ENCODE data around the gene DUT.

Gene DUT

GRCh38 chr15:48330105-48330785 lies 984 bp upstream of the DUT start:
- DNase-seq (ENCODE audit: low spot score) = no peak

- DNase-seq (ENCODE audit: low spot score) = peak; percentile 57
Observed at GRCh38 chr15:48331796-48332641, 790 bp downstream of the DUT start.

- no peak for DNase-seq (ENCODE audit: low spot score)
Observed at GRCh38 chr15:48332642-48333034, 1.4 kb downstream of the DUT start.

GRCh38 chr15:48333540-48333939 lies 2.3 kb downstream of the DUT start:
- DNase-seq (ENCODE audit: low spot score) = no peak

GRCh38 chr15:48334260-48334659 lies 3.0 kb downstream of the DUT start:
- no peak for DNase-seq (ENCODE audit: low spot score)

- peak; percentile 60 for DNase-seq (ENCODE audit: low spot score)
Observed at GRCh38 chr15:48336940-48337339, 5.7 kb downstream of the DUT start.

- DNase-seq (ENCODE audit: low spot score) = no peak
Observed at GRCh38 chr15:48337607-48338006, 6.4 kb downstream of the DUT start.

- DNase-seq (ENCODE audit: low spot score) = no peak
Observed at GRCh38 chr15:48340111-48340510, 8.9 kb downstream of the DUT start.

GRCh38 chr15:48343865-48344264 lies 12.6 kb downstream of the DUT start:
- no peak for DNase-seq (ENCODE audit: low spot score)

GRCh38 chr15:48345516-48345915 lies 14.3 kb downstream of the DUT start:
- no peak for DNase-seq (ENCODE audit: low spot score)

- peak; percentile 58 for DNase-seq (ENCODE audit: low spot score)
Observed at GRCh38 chr15:48352474-48353072, 21.3 kb downstream of the DUT start.

- no peak for DNase-seq (ENCODE audit: low spot score)
Observed at GRCh38 chr15:48354694-48355303, 23.6 kb downstream of the DUT start.

GRCh38 chr15:48355377-48355776 lies 24.1 kb downstream of the DUT start:
- DNase-seq (ENCODE audit: low spot score) = no peak

GRCh38 chr15:48358229-48359152 lies 27.3 kb downstream of the DUT start:
- DNase-seq (ENCODE audit: low spot score) = no peak

- DNase-seq (ENCODE audit: low spot score) = no peak
Observed at GRCh38 chr15:48360841-48361240, 29.6 kb downstream of the DUT start.

- no peak for DNase-seq (ENCODE audit: low spot score)
Observed at GRCh38 chr15:48361685-48362084, 30.5 kb downstream of the DUT start.

- no peak for DNase-seq (ENCODE audit: low spot score)
Observed at GRCh38 chr15:48363474-48363873, 32.2 kb downstream of the DUT start.

- DNase-seq (ENCODE audit: low spot score) = no peak
Observed at GRCh38 chr15:48365575-48365974, 34.3 kb downstream of the DUT start.

- DNase-seq (ENCODE audit: low spot score) = no peak
Observed at GRCh38 chr15:48366584-48367312, 35.5 kb downstream of the DUT start.

GRCh38 chr15:48367483-48367882 lies 36.3 kb downstream of the DUT start:
- no peak for DNase-seq (ENCODE audit: low spot score)

- DNase-seq (ENCODE audit: low spot score) = no peak
Observed at GRCh38 chr15:48370460-48370859, 39.2 kb downstream of the DUT start.

Measured in hematopoietic multipotent progenitor cell treated with erythropoietin and hydrocortisone succinate and interleukin-3 and kit ligand, for 17 days (in vitro differentiated cells).